ENCODE measurements around the gene ADARB2. TPM values are rescaled to one million over a fixed set of nuclear protein-coding genes. Genes with fewer than 3 reads are reported as not detected.
"Not testable (repeated sequence)": the region's sequence is repeated elsewhere in the genome, so short reads cannot be mapped to it uniquely, and the experiment has no call there.

The ADARB2 gene
- total RNA-seq, 4 donors from 2014 or later = 8.4 to 23.2 (median 19.6) TPM

DNA sequence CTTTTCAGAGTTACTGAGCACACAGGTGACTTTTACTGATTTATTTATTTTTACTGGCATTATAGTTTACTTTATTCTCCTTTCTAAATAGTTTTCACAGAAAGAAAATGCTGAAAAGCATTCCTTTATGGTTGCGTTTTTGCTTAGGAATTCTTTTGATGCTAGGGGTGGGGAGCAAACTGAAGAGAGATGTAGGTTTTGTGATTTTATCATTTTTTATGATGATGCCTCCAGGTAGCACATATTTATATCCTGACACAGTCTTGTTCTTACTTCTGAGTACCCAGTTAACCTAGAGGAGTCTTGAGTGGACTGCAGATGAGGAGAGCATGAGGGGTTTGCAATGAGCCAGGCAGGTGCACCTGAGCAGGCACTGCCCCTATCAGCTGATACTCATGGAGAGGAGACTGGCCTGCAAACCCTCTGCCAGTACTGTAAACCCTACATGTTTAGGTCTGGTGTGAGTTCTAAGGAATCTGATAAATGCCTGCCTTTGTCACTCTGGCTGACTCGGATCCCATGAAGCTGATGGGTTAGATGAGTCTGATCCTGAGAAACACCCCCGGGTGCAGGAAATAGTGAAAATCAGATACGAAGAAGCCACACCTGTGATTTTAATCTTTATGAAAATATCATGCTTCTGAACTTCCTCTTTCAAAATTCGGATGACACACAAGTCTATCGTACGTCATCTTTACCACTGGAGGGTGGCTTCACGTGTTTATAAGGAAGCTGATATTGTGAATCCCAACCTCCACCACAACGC is 378.3 kb downstream of the ADARB2 start:
- no peak for DNase-seq (ENCODE audit: low spot score in 2 of 2)
- Histone ChIP-seq H3K4me3 (no peak overlapping the region), H3K27me3 (no peaks in the 10 kb centered on the region), H3K9me3 (peaks cover 0 to 6% (median 0%) of the 10 kb centered on the region in 4 donors), H3K36me3 (no peaks in the 10 kb centered on the region), H3K27ac (no peak overlapping the region), H3K4me1 (peaks cover 0 to 15% (median 0%) of the 10 kb centered on the region in 4 donors)
- TF ChIP-seq, protein P1, sequence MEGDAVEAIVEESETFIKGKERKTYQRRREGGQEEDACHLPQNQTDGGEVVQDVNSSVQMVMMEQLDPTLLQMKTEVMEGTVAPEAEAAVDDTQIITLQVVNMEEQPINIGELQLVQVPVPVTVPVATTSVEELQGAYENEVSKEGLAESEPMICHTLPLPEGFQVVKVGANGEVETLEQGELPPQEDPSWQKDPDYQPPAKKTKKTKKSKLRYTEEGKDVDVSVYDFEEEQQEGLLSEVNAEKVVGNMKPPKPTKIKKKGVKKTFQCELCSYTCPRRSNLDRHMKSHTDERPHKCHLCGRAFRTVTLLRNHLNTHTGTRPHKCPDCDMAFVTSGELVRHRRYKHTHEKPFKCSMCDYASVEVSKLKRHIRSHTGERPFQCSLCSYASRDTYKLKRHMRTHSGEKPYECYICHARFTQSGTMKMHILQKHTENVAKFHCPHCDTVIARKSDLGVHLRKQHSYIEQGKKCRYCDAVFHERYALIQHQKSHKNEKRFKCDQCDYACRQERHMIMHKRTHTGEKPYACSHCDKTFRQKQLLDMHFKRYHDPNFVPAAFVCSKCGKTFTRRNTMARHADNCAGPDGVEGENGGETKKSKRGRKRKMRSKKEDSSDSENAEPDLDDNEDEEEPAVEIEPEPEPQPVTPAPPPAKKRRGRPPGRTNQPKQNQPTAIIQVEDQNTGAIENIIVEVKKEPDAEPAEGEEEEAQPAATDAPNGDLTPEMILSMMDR (IDR thresholded peaks at IDR 0.05) = no peak
- TF ChIP-seq POLR2A (IDR thresholded peaks at IDR 0.05) (no peak), EP300 (IDR thresholded peaks at IDR 0.05) (no peak)
- WGBS, 2 donors = 68 to 72% methylated on average over 9 of the region's 9 CpGs

GRCh38 chr10:1358147-1358546 is 379.2 kb downstream of the ADARB2 start:
- 86 to 96% methylated on average over 5 of the region's 5 CpGs for WGBS, 2 donors
- no peak overlapping the region for H3K4me3 ChIP-seq
- H3K36me3 ChIP-seq = no peaks in the 10 kb centered on the region
- no peaks in the 10 kb centered on the region for H3K9me3 ChIP-seq
- H3K27ac ChIP-seq = no peak overlapping the region
- DNase-seq (ENCODE audit: low spot score in 2 of 2) = no peak
- no peaks in the 10 kb centered on the region for H3K27me3 ChIP-seq
- H3K4me1 ChIP-seq = peaks cover 0 to 15% (median 0%) of the 10 kb centered on the region in 4 donors
- TF ChIP-seq POLR2A (IDR thresholded peaks at IDR 0.05) (no peak), EP300 (IDR thresholded peaks at IDR 0.05) (no peak)
- TF ChIP-seq, protein P1 (IDR thresholded peaks at IDR 0.05) = no peak

- H3K27me3 ChIP-seq = no peaks in the 10 kb centered on the region
- no peaks in the 10 kb centered on the region for H3K9me3 ChIP-seq
- no peak overlapping the region for H3K27ac ChIP-seq
- no peaks in the 10 kb centered on the region for H3K36me3 ChIP-seq
- H3K4me3 ChIP-seq = no peak overlapping the region
- WGBS, 2 donors = 79 to 81% methylated on average over 4 of the region's 4 CpGs
- TF ChIP-seq EP300 (IDR thresholded peaks at IDR 0.05) (no peak), POLR2A (IDR thresholded peaks at IDR 0.05) (no peak)
- TF ChIP-seq, protein P1 (IDR thresholded peaks at IDR 0.05) = no peak
- no peak for DNase-seq (ENCODE audit: low spot score in 2 of 2)
- peaks cover 0 to 15% (median 0%) of the 10 kb centered on the region in 4 donors for H3K4me1 ChIP-seq
These were observed 381.0 kb downstream of the ADARB2 start for GRCh38 chr10:1356349-1356748.

DNA sequence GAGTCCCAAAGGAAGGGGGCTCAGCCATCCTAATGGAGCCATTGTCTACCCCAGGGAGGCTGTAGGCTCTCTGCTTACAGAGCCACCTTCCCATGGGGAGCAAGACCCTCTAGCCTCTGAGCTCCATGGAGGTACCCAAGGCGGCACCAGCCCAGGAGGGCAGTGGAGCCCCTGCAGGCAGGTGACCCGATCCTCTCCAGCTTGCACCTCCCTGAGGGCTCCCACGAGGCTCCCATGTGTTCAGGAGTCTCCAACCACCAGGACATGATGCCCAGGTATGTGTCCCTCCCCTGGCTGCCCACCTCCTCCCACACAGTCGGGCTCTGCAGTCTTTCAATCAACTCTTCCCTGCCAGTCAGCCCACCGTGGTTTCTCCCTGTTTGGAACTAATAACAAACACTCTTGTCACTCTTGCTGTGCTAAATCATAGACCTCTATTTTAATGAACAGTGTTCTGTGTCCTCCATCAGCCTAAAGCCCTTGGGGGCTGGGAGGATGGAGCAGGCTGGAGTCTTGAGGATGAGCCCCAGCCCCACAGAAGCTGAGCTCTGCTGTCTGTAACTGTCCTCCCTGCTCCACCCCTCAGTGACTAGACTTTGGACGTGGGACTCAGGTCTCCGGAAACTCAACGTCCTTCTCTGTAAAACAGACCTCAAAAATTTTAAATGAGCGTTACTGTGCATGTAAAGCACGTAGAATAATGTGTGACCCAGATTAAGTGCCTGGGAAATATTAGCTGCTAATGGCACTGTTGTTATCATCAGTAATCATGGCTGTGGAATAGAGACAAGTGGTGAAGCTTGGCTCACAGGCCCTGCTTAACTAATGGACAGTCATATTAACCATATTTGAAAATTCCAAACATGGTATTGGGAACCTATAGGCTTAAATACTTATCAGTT is 382.3 kb downstream of the ADARB2 start:
- WGBS, 2 donors = 51 to 69% methylated on average over 10 of the region's 10 CpGs
- DNase-seq (ENCODE audit: low spot score in 2 of 2) = no peak

DNA sequence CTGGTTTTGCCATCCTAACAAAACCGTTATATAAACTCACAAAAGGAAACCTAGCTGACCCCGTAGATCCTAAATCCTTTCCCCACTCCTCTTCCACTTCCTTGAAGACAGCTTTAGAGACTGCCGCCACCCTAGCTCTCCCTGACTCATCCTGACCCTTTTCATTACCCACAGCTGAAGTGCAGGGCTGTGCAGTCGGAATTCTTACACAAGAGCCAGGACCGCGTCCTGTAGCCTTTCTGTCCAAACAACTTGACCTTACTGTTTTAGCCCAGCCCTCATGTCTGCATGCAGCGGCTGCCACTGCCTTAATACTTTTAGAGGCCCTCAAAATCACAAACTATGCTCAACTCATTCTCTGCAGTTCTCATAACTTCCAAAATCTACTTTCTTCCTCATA is 385.0 kb downstream of the ADARB2 start:
- not testable (repeated sequence) for H3K27ac ChIP-seq; H3K36me3 ChIP-seq; H3K9me3 ChIP-seq; H3K4me3 ChIP-seq; DNase-seq (ENCODE audit: low spot score in 2 of 2); H3K27me3 ChIP-seq; H3K4me1 ChIP-seq
- 57 to 58% methylated on average over 7 of the region's 7 CpGs for WGBS, 2 donors

More for the DNA sequence above, 382.3 kb downstream of the ADARB2 start:
- Histone ChIP-seq H3K4me3 (no peak overlapping the region), H3K27me3 (no peaks in the 10 kb centered on the region), H3K4me1 (peaks cover 0 to 3% (median 0%) of the 10 kb centered on the region in 4 donors), H3K36me3 (no peaks in the 10 kb centered on the region), H3K27ac (no peak overlapping the region), H3K9me3 (no peaks in the 10 kb centered on the region)
- TF ChIP-seq POLR2A (IDR thresholded peaks at IDR 0.05) = no peak
- TF ChIP-seq, protein P1 (IDR thresholded peaks at IDR 0.05) = no peak
